HEK293 (cell line): ENCODE data around the gene REEP6.
A peak's percentile ranks its signal among the peaks of the same experiment; 100 is the strongest.
"Not testable (repeated sequence)": the region's sequence is repeated elsewhere in the genome, so short reads cannot be mapped to it uniquely, and the experiment has no call there.

Source experiments
- CTCF ChIA-PET: fragments of 350-600 bp; formaldehyde crosslinking; extraction: SDS; loops from one replicate; lab custom pipeline; 2021; ENCODE audit warnings: antibody characterized with exemption; lab: Yijun Ruan, JAX
- POLR2A ChIA-PET: fragments of 300-600 bp; formaldehyde crosslinking; extraction: SDS; loops from one replicate; lab custom pipeline; 2020; ENCODE audit warnings: antibody characterized with exemption, inconsistent platforms; lab: Yijun Ruan, JAX
- H3K27ac ChIP-seq: fragments of 200-500 bp; sonication (Bioruptor generic); 2 replicates; pipeline ENCODE4 v1.5.1; 2014; ENCODE audit warnings: low read depth, low read length, control low read depth, inconsistent platforms; ENCODE audit errors: extremely low read depth
- H3K36me3 ChIP-seq, 2 experiments: fragments of 200-500 bp in 1 of 2; sonication (Bioruptor generic) in 1 of 2; 1 replicate in 1 of 2; 2 replicates in 1 of 2; pipeline ENCODE4 v1.5.1; 2014 to 2017; ENCODE audit warnings: inconsistent platforms in 2 of 2, low read length in 2 of 2; ENCODE audit not compliant: control insufficient read depth in 2 of 2, insufficient read depth in 1 of 2
- H3K4me1 ChIP-seq: fragments of 200-500 bp; sonication (Bioruptor generic); 2 replicates; pipeline ENCODE4 v1.5.1; 2014; ENCODE audit warnings: mild to moderate bottlenecking, low read length, inconsistent platforms; ENCODE audit not compliant: control insufficient read depth, insufficient read depth
- H3K4me3 ChIP-seq: 2 replicates; pipeline ENCODE4 v1.5.1; 2011; ENCODE audit warnings: low read depth, mild to moderate bottlenecking, control low read depth, low read length, moderate library complexity
- H3K9me3 ChIP-seq: fragments of 200-500 bp; sonication (Bioruptor generic); 2 replicates; pipeline ENCODE4 v1.5.1; 2014; ENCODE audit warnings: low read depth, low read length, inconsistent platforms; ENCODE audit not compliant: control insufficient read depth, insufficient read depth
- KLF8 ChIP-seq: fragments of 450-650 bp; formaldehyde crosslinking; IDR thresholded peaks from 2 replicates; pipeline ENCODE4 v1.5.1; 2016; ENCODE audit warnings: missing biosample characterization, missing genetic modification characterization
- ZBTB7A ChIP-seq: fragments of 450-650 bp; formaldehyde crosslinking; IDR thresholded peaks from 2 replicates; pipeline ENCODE4 v1.5.1; 2016; ENCODE audit warnings: low read depth, missing biosample characterization, missing genetic modification characterization
- ZEB2 ChIP-seq: fragments of 450-650 bp; formaldehyde crosslinking; IDR thresholded peaks from 2 replicates; pipeline ENCODE4 v1.5.1; 2016; ENCODE audit warnings: missing biosample characterization, missing genetic modification characterization
- ZFP41 ChIP-seq: fragments of 450-650 bp; formaldehyde crosslinking; IDR thresholded peaks from 2 replicates; pipeline ENCODE4 v1.5.1; 2016; ENCODE audit warnings: missing biosample characterization, missing genetic modification characterization, borderline replicate concordance
- ZIC2 ChIP-seq: fragments of 450-650 bp; formaldehyde crosslinking; IDR thresholded peaks from 2 replicates; pipeline ENCODE4 v1.5.1; 2016; ENCODE audit warnings: missing biosample characterization, missing genetic modification characterization
- ZNF138 ChIP-seq: fragments of 450-650 bp; formaldehyde crosslinking; IDR thresholded peaks from 2 replicates; pipeline ENCODE4 v1.5.1; 2016; ENCODE audit warnings: missing biosample characterization, missing genetic modification characterization, borderline replicate concordance
- ZNF146 ChIP-seq: fragments of 450-650 bp; formaldehyde crosslinking; IDR thresholded peaks from 2 replicates; pipeline ENCODE4 v1.5.1; 2016; ENCODE audit warnings: missing biosample characterization, missing genetic modification characterization
- ZNF169 ChIP-seq: fragments of 450-650 bp; formaldehyde crosslinking; IDR thresholded peaks from 2 replicates; pipeline ENCODE4 v1.5.1; 2016; ENCODE audit warnings: missing biosample characterization, missing genetic modification characterization
- ZNF211 ChIP-seq: fragments of 450-650 bp; formaldehyde crosslinking; IDR thresholded peaks from 2 replicates; pipeline ENCODE4 v1.5.1; 2016; ENCODE audit warnings: low read depth, missing biosample characterization, missing genetic modification characterization
- ZNF223 ChIP-seq: fragments of 450-650 bp; formaldehyde crosslinking; IDR thresholded peaks from 2 replicates; pipeline ENCODE4 v1.5.1; 2016; ENCODE audit warnings: missing biosample characterization, missing genetic modification characterization
- ZNF292 ChIP-seq: fragments of 450-650 bp; formaldehyde crosslinking; IDR thresholded peaks from 2 replicates; pipeline ENCODE4 v1.5.1; 2016; ENCODE audit warnings: low read depth, missing biosample characterization, missing genetic modification characterization, borderline replicate concordance
- ZNF398 ChIP-seq: fragments of 450-650 bp; formaldehyde crosslinking; IDR thresholded peaks from 2 replicates; pipeline ENCODE4 v1.5.1; 2017; ENCODE audit warnings: missing biosample characterization, missing genetic modification characterization
- ZNF549 ChIP-seq: fragments of 450-650 bp; IDR thresholded peaks from 2 replicates; pipeline ENCODE4 v1.5.1; 2018; ENCODE audit warnings: missing biosample characterization, missing genetic modification characterization, mild to moderate bottlenecking, inconsistent platforms, moderate library complexity
- ZNF596 ChIP-seq: fragments of 450-650 bp; IDR thresholded peaks from 2 replicates; pipeline ENCODE4 v1.5.0; 2018; ENCODE audit warnings: missing biosample characterization, mild to moderate bottlenecking, missing genetic modification characterization, moderate library complexity
- ZNF624 ChIP-seq: fragments of 450-650 bp; formaldehyde crosslinking; IDR thresholded peaks from 2 replicates; pipeline ENCODE4 v1.5.1; 2017; ENCODE audit warnings: missing biosample characterization, missing genetic modification characterization
- ZNF658 ChIP-seq: fragments of 450-650 bp; formaldehyde crosslinking; IDR thresholded peaks from 2 replicates; pipeline ENCODE4; 2016; ENCODE audit warnings: missing biosample characterization, missing genetic modification characterization
- ZNF704 ChIP-seq: fragments of 450-650 bp; formaldehyde crosslinking; IDR thresholded peaks from 2 replicates; pipeline ENCODE4 v1.5.1; 2016; ENCODE audit warnings: missing biosample characterization, missing genetic modification characterization
- ZNF768 ChIP-seq: fragments of 450-650 bp; formaldehyde crosslinking; IDR thresholded peaks from 2 replicates; pipeline ENCODE4 v1.5.1; 2018; ENCODE audit warnings: missing biosample characterization, mild to moderate bottlenecking, missing genetic modification characterization
- TF ChIP-seq, protein P1 (sequence below): fragments of 450-650 bp; formaldehyde crosslinking; IDR thresholded peaks from 2 replicates; pipeline ENCODE4 v1.5.1; 2016; ENCODE audit warnings: missing biosample characterization, missing genetic modification characterization
- TF ChIP-seq, protein P2 (sequence below): fragments of 450-650 bp; formaldehyde crosslinking; IDR thresholded peaks from 2 replicates; pipeline ENCODE4 v1.5.1; 2016; ENCODE audit warnings: missing biosample characterization, missing genetic modification characterization, borderline replicate concordance

The REEP6 gene

GRCh38 chr19:1497578-1498235, 6.7 kb downstream of the REEP6 start:
- no peaks in the 10 kb centered on the region; the same call in 1 of the 2 replicates for H3K4me1 ChIP-seq
- ChIA-PET CTCF (interaction anchor here (0.6 kb wide), 1 partner anchor 17 kb away, joined by 4 read pairs; no protein-coding TSS in a partner anchor), POLR2A (no interaction called here)
- no peak overlapping the region for H3K4me3 ChIP-seq
- no peaks in the 10 kb centered on the region for H3K36me3 ChIP-seq
- TF ChIP-seq ZNF211 (tag by site-specific recombination) (no peak), ZNF169 (tag by site-specific recombination) (no peak), ZNF549 (no peak), ZNF223 (tag by site-specific recombination) (no peak), ZIC2 (tag by site-specific recombination) (no peak), ZNF624 (tag by site-specific recombination) (no peak), ZNF658 (tag by site-specific recombination) (no peak), ZNF292 (no peak), ZNF146 (tag by site-specific recombination) (no peak), ZNF768 (tag by site-specific recombination) (no peak)
- H3K9me3 ChIP-seq, result no peaks in the 10 kb centered on the region
- no peak overlapping the region; the same call in 1 of the 2 replicates for H3K27ac ChIP-seq

GRCh38 chr19:1499231-1499630, 8.2 kb downstream of the REEP6 start:
- H3K36me3 ChIP-seq, H3K27ac ChIP-seq, CTCF ChIA-PET, POLR2A ChIA-PET, H3K4me1 ChIP-seq, H3K9me3 ChIP-seq, H3K4me3 ChIP-seq: not testable (repeated sequence)

- ChIA-PET CTCF (interaction anchor here (0.7 to 1.5 kb wide), 4 partner anchors 8 to 325 kb away, joined by 3 to 6 read pairs (median 4); no protein-coding TSS in a partner anchor), POLR2A (interaction anchor here (1.1 kb wide), 1 partner anchor 10 kb away, joined by 3 read pairs; the partner anchor contains the start of gene REEP6)
- no peaks in the 10 kb centered on the region for H3K9me3 ChIP-seq
- H3K27ac ChIP-seq, result no peak overlapping the region
- H3K4me1 ChIP-seq, result peaks cover 3% of the 10 kb centered on the region; the same call in 1 of the 2 replicates
- no peaks in the 10 kb centered on the region for H3K36me3 ChIP-seq
- H3K4me3 ChIP-seq, result no peak overlapping the region
- TF ChIP-seq KLF8 (tag by site-specific recombination), result no peak
- TF ChIP-seq ZNF596 (tag by site-specific recombination), result 0 out of 2 replicates have a peak, but pooled peaks have one; percentile 38
- TF ChIP-seq, protein P1, sequence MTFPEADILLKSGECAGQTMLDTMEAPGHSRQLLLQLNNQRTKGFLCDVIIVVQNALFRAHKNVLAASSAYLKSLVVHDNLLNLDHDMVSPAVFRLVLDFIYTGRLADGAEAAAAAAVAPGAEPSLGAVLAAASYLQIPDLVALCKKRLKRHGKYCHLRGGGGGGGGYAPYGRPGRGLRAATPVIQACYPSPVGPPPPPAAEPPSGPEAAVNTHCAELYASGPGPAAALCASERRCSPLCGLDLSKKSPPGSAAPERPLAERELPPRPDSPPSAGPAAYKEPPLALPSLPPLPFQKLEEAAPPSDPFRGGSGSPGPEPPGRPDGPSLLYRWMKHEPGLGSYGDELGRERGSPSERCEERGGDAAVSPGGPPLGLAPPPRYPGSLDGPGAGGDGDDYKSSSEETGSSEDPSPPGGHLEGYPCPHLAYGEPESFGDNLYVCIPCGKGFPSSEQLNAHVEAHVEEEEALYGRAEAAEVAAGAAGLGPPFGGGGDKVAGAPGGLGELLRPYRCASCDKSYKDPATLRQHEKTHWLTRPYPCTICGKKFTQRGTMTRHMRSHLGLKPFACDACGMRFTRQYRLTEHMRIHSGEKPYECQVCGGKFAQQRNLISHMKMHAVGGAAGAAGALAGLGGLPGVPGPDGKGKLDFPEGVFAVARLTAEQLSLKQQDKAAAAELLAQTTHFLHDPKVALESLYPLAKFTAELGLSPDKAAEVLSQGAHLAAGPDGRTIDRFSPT (tag by site-specific recombination), result 0 out of 2 replicates have a peak, but pooled peaks have one; percentile 34
- TF ChIP-seq ZBTB7A, result no peak
- no peak for TF ChIP-seq ZEB2 (tag by site-specific recombination)
- no peak for TF ChIP-seq ZNF704
- no peak for TF ChIP-seq ZFP41 (tag by site-specific recombination)
- TF ChIP-seq ZNF138 (tag by site-specific recombination), result no peak
- no peak for TF ChIP-seq ZNF398
- TF ChIP-seq, protein P2, sequence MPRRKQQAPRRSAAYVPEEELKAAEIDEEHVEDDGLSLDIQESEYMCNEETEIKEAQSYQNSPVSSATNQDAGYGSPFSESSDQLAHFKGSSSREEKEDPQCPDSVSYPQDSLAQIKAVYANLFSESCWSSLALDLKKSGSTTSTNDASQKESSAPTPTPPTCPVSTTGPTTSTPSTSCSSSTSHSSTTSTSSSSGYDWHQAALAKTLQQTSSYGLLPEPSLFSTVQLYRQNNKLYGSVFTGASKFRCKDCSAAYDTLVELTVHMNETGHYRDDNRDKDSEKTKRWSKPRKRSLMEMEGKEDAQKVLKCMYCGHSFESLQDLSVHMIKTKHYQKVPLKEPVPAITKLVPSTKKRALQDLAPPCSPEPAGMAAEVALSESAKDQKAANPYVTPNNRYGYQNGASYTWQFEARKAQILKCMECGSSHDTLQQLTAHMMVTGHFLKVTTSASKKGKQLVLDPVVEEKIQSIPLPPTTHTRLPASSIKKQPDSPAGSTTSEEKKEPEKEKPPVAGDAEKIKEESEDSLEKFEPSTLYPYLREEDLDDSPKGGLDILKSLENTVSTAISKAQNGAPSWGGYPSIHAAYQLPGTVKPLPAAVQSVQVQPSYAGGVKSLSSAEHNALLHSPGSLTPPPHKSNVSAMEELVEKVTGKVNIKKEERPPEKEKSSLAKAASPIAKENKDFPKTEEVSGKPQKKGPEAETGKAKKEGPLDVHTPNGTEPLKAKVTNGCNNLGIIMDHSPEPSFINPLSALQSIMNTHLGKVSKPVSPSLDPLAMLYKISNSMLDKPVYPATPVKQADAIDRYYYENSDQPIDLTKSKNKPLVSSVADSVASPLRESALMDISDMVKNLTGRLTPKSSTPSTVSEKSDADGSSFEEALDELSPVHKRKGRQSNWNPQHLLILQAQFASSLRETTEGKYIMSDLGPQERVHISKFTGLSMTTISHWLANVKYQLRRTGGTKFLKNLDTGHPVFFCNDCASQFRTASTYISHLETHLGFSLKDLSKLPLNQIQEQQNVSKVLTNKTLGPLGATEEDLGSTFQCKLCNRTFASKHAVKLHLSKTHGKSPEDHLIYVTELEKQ (tag by site-specific recombination), result no peak
These were observed 10.2 kb downstream of the REEP6 start for GRCh38 chr19:1501200-1501595.
